ENCODE data around the gene LINGO4. TPM values are rescaled to one million over a fixed set of nuclear protein-coding genes. Genes with fewer than 3 reads are reported as not detected.

Gene LINGO4
- total and polyA plus RNA-seq, 2 of the 13 experiments (the other 11 are each of a cell fraction or from before 2014, with no cell fraction given), result 0.02 to 0.05 TPM

GRCh38 chr1:151790071-151790939 lies 14.9 kb downstream of the LINGO4 start, which contains the start of gene TDRKH (continued):
- 0 out of 2 replicates have a peak, but pooled peaks have one; percentile 39 for TF ChIP-seq AKNA (CRISPR knock-in tag; IDR thresholded peaks at IDR 0.05; ENCODE audit: borderline replicate concordance)
- TF ChIP-seq ZSCAN9 (CRISPR knock-in tag; IDR thresholded peaks at IDR 0.05; ENCODE audit: borderline replicate concordance), result peak; percentile 85; the same call in 1 of the 2 replicates
- no peak for TF ChIP-seq ZFAT (CRISPR knock-in tag; conservative IDR thresholded peaks at IDR 0.05)
- no peak for TF ChIP-seq PHB2 (IDR thresholded peaks at IDR 0.05; ENCODE audit: partially characterized antibody)
- no peak for TF ChIP-seq ZNF382 (CRISPR knock-in tag; IDR thresholded peaks at IDR 0.05; ENCODE audit: borderline replicate concordance)
- TF ChIP-seq ESRRA (CRISPR knock-in tag; IDR thresholded peaks at IDR 0.05; ENCODE audit: low read depth), result no peak
- TF ChIP-seq PHF5A (CRISPR knock-in tag; IDR thresholded peaks at IDR 0.05; ENCODE audit: low read depth, unreplicated experiment), result no peak
- no peak for TF ChIP-seq NFE2 (CRISPR knock-in tag; IDR thresholded peaks at IDR 0.05)
- TF ChIP-seq FOSL1 (CRISPR knock-in tag; IDR thresholded peaks at IDR 0.05; ENCODE audit: borderline replicate concordance), result no peak
- 0 out of 2 replicates have a peak, but pooled peaks have one; percentile 59 for TF ChIP-seq ZNF564 (CRISPR knock-in tag; IDR thresholded peaks at IDR 0.05)
- peak; percentile 77 for TF ChIP-seq ZNF781 (CRISPR knock-in tag; IDR thresholded peaks at IDR 0.05; ENCODE audit: borderline replicate concordance, not compliant biosample characterization)
- peak; percentile 82; the same call in 1 of the 2 replicates for TF ChIP-seq FOXK1 (CRISPR knock-in tag; IDR thresholded peaks at IDR 0.05; ENCODE audit: borderline replicate concordance, low read depth)
- TF ChIP-seq, protein P1, sequence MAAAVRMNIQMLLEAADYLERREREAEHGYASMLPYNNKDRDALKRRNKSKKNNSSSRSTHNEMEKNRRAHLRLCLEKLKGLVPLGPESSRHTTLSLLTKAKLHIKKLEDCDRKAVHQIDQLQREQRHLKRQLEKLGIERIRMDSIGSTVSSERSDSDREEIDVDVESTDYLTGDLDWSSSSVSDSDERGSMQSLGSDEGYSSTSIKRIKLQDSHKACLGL (CRISPR knock-in tag; IDR thresholded peaks at IDR 0.05), result peak; percentile 83; the same call in 1 of the 2 replicates
- no peak for TF ChIP-seq ZNF281 (CRISPR knock-in tag; IDR thresholded peaks at IDR 0.05; ENCODE audit: borderline replicate concordance)
- TF ChIP-seq FUBP1 (CRISPR knock-in tag; IDR thresholded peaks at IDR 0.05; ENCODE audit: borderline replicate concordance), result no peak
- TF ChIP-seq TFE3 (CRISPR knock-in tag; IDR thresholded peaks at IDR 0.05), result no peak

Data from HepG2 (cell line).